ENCODE results near the gene ATXN7. TPM values are rescaled to one million over a fixed set of nuclear protein-coding genes. Genes with fewer than 3 reads are reported as not detected.
A peak's percentile ranks its signal among the peaks of the same experiment; 100 is the strongest.

Gene ATXN7
- total RNA-seq, 1 experiment from 2014 or later = 3.6 TPM

- Histone ChIP-seq H4K20me1 (ENCODE audit: low read length) (no peaks in the 10 kb centered on the region), H3K9me2 (replicated peaks; ENCODE audit: low read length) (no peaks in the 10 kb centered on the region), H3K4me1 (ENCODE audit: insufficient read depth, low read length) (peaks cover 9% of the 10 kb centered on the region), H3K36me3 (ENCODE audit: low read depth, low read length) (no peaks in the 10 kb centered on the region), H3F3A (ENCODE audit: low read length, unreplicated experiment) (no peaks in the 10 kb centered on the region), H3K4me3 (ENCODE audit: low read length) (no peak overlapping the region), H3K4me2 (ENCODE audit: low read length) (0 out of 2 replicates have a peak overlapping the region, but pooled peaks have one; percentile 4), H3K9ac (ENCODE audit: low read length) (no peak overlapping the region), H3K27ac (ENCODE audit: low read length) (no peak overlapping the region), H2AFZ (ENCODE audit: low read length) (no peak overlapping the region), H3K9me3 (ENCODE audit: low read length) (no peaks in the 10 kb centered on the region), H3K27me3 (ENCODE audit: low read length) (no peaks in the 10 kb centered on the region), H3K79me2 (ENCODE audit: low read length) (no peaks in the 10 kb centered on the region)
- ATAC-seq = no peak
- no TSS peak for BruUV-seq (replicated peaks)
- TF ChIP-seq CTCF (conservative IDR thresholded peaks at IDR 0.05; ENCODE audit: low read depth, low read length) = no peak
- TF ChIP-seq EZH2 (IDR thresholded peaks at IDR 0.05; ENCODE audit: low read length, unreplicated experiment) = no peak
- TF ChIP-seq EZH2phosphoT487 (IDR thresholded peaks at IDR 0.05; ENCODE audit: borderline replicate concordance, low read length) = no peak
- intact Hi-C loops (cut with micrococcal nuclease) = loop anchor here (10.0 kb wide), 1 partner anchor 53 kb away; the partner anchor contains the start of gene SCAANT1
- CTCF ChIA-PET = no interaction called here
- DNase-seq = no peak
- POLR2A ChIA-PET (ENCODE audit: unreplicated experiment) = interaction anchor here (0.6 kb wide), 1 partner anchor 40 kb away, joined by 3 read pairs; no protein-coding TSS in a partner anchor
Observed at GRCh38 chr3:63967675-63968611, 104.3 kb downstream of the ATXN7 start.

- no peak overlapping the region for H3K4me3 ChIP-seq (ENCODE audit: low read length)
- ATAC-seq (no peak), DNase-seq (no peak)
- CTCF ChIA-PET = no interaction called here
- H3K9me2 ChIP-seq (replicated peaks; ENCODE audit: low read length) = no peaks in the 10 kb centered on the region
- peaks cover 9% of the 10 kb centered on the region for H3K4me1 ChIP-seq (ENCODE audit: insufficient read depth, low read length)
- H3K4me2 ChIP-seq (ENCODE audit: low read length) = 0 out of 2 replicates have a peak overlapping the region, but pooled peaks have one; percentile 4
- H3K27ac ChIP-seq (ENCODE audit: low read length) = no peak overlapping the region
- no TSS peak for BruUV-seq (replicated peaks)
- H3K79me2 ChIP-seq (ENCODE audit: low read length) = no peaks in the 10 kb centered on the region
- TF ChIP-seq CTCF (conservative IDR thresholded peaks at IDR 0.05; ENCODE audit: low read depth, low read length) (no peak), EZH2 (IDR thresholded peaks at IDR 0.05; ENCODE audit: low read length, unreplicated experiment) (no peak), EZH2phosphoT487 (IDR thresholded peaks at IDR 0.05; ENCODE audit: borderline replicate concordance, low read length) (no peak)
- no peaks in the 10 kb centered on the region for H3F3A ChIP-seq (ENCODE audit: low read length, unreplicated experiment)
- POLR2A ChIA-PET (ENCODE audit: unreplicated experiment) = no interaction called here
- no peak overlapping the region for H3K9ac ChIP-seq (ENCODE audit: low read length)
- H4K20me1 ChIP-seq (ENCODE audit: low read length) = no peaks in the 10 kb centered on the region
- no peaks in the 10 kb centered on the region for H3K36me3 ChIP-seq (ENCODE audit: low read depth, low read length)
- H3K9me3 ChIP-seq (ENCODE audit: low read length) = no peaks in the 10 kb centered on the region
- H3K27me3 ChIP-seq (ENCODE audit: low read length) = no peaks in the 10 kb centered on the region
- no peak overlapping the region for H2AFZ ChIP-seq (ENCODE audit: low read length)
- intact Hi-C loops (cut with micrococcal nuclease) = loop anchor here (10.0 kb wide), 1 partner anchor 54 kb away; the partner anchor contains the start of gene SCAANT1
Observed at GRCh38 chr3:63968612-63969350, 105.1 kb downstream of the ATXN7 start.
